Tongue (tissue), 2 donors: ENCODE data around the gene LRP1-AS. TPM values are rescaled to one million over a fixed set of nuclear protein-coding genes. Genes with fewer than 3 reads are reported as not detected.

ENCODE experiments used
- DNase-seq: peaks from one replicate; pipeline ENCODE4 v3.0.0-alpha.2; 2015
- total RNA-seq: library from RNA; depleted of rRNA; stranded (reverse); fragments of >200 nt; gene quantifications from one replicate; pipeline ENCODE4 v1.2.3, GENCODE V29; 2014

Gene LRP1-AS
- total RNA-seq, 1 donor from 2014 or later: not detected

- no peak for DNase-seq
Measured at GRCh38 chr12:57160040-57160439, 12.6 kb upstream of the LRP1-AS start.

GRCh38 chr12:57159311-57159710 lies 11.9 kb upstream of the LRP1-AS start:
- DNase-seq: no peak

GRCh38 chr12:57158665-57159064 lies 11.2 kb upstream of the LRP1-AS start:
- no peak for DNase-seq

DNA sequence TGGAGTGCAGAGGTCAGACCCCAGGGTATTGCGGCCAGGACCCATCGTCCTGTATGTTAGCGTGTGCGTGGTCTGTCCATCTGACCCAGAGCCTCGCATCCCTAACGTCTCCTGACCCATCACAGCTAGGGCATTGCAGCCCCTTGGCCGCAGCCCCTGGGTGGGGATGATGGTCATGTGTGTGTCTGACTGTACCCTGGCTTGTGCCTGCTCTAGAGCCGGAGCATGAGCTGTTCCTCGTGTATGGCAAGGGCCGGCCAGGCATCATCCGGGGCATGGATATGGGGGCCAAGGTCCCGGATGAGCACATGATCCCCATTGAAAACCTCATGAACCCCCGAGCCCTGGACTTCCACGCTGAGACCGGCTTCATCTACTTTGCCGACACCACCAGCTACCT lies 10.8 kb upstream of the LRP1-AS start:
- no peak for DNase-seq

DNA sequence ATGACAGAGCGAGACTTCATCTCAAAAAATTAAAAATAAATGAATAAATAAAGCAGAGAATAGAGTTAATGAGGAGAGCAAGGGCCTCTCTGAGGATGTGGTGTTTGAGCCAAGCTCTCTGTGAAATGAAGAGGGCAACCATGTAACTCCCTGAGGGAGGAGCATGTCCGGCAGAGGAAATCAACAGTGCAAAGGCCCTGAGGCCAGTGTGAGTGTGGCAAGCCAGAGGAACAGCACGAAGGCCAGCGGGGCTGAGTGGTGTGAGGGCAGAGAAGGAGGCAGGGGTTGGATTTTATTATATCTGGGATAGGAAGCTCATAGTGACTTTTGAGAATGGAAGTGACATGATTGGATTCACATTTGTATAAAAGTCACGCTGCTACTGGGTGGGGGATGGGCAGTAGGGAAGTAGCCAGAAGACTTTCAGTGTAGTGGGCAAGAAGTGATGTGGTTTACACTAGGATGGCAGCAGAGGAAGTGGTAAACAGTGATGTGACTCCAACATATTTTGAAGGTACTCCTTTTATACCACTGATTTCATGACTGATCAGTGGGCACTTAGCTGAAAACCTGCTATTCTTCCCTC lies 10.3 kb upstream of the LRP1-AS start:
- DNase-seq: no peak

- DNase-seq: no peak
Measured at GRCh38 chr12:57156701-57157403, 9.4 kb upstream of the LRP1-AS start.

DNA sequence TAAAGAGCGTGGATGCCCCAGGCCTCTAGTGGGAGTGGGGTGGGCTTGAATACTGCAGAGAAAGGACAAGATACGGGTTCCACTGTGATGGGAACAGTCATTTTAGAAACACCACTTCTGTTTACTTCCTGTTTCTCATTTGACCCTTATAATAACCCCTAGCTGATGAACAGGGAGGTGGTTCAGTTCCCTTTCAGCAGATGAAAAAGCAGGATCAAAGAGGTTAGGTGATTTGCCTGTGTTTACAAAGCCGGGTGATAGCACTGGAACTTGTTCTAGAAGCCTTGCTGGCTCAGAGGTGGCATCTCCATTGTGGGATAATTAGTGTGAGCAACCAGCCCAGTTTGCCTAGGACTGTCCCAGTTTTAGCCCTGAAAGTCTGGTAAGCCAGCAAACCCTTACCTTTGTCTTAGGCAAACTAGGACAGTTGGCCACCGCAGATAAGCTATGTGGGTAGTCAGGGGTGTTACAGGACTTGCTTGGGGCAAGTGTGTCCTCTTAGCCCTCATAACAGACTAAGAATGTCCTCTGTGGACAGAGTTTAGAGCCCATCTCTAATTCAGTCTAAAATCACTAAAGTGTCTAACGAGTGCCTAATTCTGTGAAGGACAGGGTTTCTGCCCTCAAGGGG lies 7.5 kb upstream of the LRP1-AS start:
- DNase-seq: no peak

- DNase-seq: no peak
Measured at GRCh38 chr12:57154076-57154475, 6.7 kb upstream of the LRP1-AS start.

DNA sequence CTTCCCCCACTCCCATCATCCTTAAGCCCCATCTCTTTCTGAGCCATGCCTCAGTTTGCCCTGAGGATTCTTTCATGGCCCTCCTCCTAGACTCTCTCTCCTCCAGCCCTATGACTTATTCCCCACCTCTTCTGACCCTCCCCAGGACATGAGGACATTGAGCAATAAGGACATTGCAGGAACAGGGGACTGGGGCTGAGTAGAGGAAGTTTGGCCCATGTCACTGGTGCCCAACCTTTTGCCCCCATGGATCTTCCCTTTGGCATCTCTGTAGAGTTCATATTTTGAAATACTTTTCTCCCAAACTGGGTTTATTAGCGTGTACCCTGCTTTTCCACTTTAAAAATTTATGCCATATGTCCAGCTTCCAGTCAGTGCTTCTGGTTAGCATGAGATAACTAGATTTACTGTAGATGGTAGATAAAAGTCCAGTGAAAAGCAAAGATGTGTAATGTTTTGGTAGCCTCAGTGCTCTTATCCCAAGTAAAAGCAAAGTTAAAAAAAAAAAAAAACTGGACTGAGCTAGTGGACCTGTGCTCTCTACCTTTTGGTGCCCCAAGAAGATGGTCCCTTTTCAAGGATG lies 6.1 kb upstream of the LRP1-AS start:
- DNase-seq: no peak

DNA sequence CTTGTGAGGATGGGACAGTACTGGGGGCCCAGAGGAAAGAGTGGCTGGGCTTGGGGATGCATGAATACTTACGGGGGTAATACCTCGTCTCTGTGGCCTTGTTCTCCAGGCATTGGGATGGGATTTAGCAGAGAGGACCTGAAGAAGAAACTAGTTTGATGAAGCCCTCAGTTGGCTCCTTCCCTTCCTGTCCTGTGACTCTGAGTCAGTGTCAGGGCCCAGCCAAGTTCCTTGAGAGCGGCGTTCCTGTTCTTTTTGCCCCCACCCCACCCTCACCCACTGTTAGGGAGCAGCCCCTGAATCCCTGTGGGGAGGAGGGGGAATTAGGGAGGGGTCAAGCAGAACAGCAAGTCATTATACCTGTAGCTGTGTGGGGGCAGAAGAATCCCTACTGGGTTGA lies 5.2 kb upstream of the LRP1-AS start:
- DNase-seq: no peak

DNA sequence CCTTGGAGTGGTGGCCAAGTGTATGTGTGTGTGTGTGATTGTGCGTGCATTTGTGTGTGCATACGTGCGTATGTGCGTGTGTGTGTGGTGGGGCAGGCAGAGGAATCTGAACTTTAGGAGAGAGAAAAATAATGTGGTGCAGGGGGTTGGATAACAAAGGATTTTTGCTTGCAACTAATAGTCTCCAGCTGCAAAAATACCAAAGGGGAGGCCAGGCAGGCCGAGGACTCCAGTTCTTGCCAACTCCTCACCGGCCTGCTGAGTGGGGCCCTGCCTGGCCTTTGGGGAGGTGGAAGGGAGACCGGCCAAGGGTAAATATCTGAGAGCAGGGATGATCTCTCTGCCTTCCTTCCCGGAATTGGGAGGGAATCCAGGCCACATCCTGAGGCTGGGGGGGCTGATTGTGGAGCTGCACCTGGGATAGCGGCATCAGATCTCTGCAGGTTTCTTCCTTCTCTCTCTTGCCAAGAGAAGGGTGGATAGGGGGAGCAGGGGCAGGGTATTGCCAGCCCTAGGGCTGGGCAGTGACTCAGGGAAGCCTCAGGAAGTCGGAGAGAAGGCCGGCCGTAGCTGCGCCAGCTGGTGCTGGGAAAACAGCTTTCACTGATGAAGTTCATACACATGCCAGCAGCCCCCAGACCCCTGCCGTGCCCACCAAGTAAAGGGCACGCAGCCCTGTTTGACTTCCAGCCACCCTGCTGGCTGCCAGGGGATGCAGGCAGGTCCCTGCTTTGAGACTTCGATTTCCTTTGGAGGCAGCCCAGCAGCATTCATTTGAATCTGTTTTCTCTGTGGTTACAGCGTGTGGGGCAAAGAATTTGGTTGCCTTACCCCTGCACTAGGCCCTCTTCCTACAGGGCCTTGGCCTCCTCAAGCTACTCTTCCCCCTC lies 4.6 kb upstream of the LRP1-AS start:
- peak; percentile 80 for DNase-seq

- no peak for DNase-seq
Measured at GRCh38 chr12:57150400-57151000, 3.1 kb upstream of the LRP1-AS start.

- DNase-seq: peak; percentile 75
Measured at GRCh38 chr12:57149245-57149900, 2.0 kb upstream of the LRP1-AS start.

- DNase-seq: no peak
Measured at GRCh38 chr12:57148469-57149244, 1.2 kb upstream of the LRP1-AS start.

GRCh38 chr12:57146092-57146491 lies 1.3 kb downstream of the LRP1-AS start:
- no peak for DNase-seq

DNA sequence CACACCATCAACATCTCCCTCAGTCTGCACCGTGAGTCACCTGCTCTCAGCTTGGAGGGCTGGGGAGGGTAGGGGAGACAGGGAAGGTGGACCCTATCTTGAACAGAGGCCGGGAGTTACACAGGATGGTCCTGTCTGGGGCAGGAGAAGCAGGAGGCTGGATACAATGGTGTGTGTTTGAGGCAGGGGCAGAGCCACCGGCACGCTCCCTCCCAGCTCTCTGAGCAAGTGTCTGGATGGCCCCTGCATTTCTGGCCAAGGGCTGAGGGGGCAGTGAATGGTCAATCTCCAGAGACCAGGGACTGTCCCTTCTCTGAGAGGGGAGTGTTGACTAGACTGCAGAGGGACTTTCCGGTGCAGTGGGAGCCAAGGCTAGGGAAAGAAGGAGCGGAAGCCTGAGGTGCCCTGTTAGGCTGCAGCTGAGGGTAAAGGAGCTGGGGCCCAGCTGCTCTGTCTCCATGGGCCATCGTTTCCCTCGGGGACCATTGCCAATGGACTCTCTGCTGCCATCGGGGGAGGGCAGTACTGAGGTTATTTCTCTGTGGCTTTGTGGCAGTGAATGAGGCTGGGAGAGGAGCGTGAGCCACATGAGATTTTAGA lies 1.9 kb downstream of the LRP1-AS start:
- DNase-seq: no peak

DNA sequence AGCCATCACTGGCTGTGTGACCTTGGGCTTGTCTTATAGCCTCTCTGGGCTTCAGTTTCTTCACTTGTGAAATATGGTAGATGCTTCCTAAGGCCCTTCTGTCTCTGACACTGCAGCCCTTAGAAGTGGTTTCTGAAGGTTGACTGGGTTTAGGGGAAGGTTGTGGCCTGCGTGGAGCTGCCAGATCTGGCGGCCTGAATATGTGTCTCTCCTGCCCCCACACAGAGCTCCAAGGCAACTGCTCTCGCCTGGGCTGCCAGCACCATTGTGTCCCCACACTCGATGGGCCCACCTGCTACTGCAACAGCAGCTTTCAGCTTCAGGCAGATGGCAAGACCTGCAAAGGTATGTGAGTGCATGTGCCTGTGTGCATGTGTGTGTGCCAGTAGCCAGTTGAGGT lies 4.0 kb downstream of the LRP1-AS start:
- no peak for DNase-seq

DNA sequence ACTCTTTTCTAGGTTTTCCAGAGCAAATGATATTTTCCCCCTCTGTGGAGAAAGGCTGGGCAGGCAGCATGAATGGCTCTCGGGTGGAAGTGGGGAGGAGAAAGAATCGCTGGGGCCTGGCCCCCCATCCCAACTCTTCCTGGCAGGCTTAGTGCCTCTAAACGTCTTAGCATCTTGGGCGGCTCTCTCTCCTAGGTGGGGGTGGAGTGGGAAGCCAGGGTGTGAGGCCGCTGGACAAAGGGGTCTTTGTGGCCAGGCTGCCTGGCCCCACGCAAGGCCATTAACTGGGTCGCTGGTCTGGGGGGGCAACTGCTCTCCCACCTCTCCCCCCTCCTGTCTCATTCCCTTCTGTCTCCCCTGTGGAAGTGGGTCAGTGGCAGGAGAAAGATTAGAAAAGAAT lies 4.7 kb downstream of the LRP1-AS start:
- no peak for DNase-seq

GRCh38 chr12:57142121-57142520 lies 5.3 kb downstream of the LRP1-AS start:
- peak; percentile 41 for DNase-seq

GRCh38 chr12:57141249-57141648 lies 6.2 kb downstream of the LRP1-AS start:
- no peak for DNase-seq
